NCI-H774 (cell line): ENCODE measurements around the gene COG7.
"Not testable (repeated sequence)": the region's sequence is repeated elsewhere in the genome, so short reads cannot be mapped to it uniquely, and the experiment has no call there.

Source experiments
- DNase-seq: peaks from one replicate; lab custom pipeline; 2025; lab: John Stamatoyannopoulos, UW

The COG7 gene

DNA sequence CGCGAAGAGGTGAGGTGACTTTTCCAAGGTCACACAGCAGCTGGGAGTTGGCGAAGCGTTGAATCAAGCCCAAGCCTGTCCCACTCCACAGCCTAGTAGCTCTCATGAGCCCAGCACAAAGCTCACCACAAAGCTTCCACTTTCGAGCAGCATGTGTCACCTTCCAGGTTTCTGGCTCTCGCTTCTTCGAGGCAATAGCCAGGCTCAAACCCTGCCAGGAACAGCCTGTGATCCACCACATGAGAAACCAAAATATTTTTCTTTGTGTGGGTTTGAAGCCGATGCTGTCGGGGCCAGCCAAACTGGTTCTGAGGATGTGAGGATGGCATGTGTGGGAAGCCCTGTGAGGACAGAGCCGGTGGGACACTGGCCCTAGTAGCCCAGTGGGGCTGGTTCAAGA, 68.1 kb downstream of the COG7 start:
- no peak for DNase-seq

DNA sequence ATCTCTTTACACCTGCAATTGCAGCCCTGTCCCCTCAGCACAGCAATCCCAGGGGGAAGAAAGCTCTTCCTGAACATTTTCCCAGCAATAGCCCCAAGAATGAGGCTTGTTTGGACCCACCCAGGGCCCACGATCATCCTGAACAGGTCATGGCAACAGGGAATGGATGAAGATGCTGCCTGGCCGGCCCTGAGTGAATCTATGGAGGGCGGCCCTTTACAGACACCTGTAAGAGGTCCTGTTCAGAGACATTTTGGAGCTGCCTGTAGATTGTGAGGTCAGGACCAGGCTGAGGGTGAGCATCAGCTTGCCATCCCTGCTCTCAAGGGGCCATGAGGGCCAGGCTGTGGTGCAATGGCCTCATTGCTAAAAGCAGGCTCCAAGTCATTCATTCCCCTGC, 69.1 kb downstream of the COG7 start:
- DNase-seq: no peak

DNA sequence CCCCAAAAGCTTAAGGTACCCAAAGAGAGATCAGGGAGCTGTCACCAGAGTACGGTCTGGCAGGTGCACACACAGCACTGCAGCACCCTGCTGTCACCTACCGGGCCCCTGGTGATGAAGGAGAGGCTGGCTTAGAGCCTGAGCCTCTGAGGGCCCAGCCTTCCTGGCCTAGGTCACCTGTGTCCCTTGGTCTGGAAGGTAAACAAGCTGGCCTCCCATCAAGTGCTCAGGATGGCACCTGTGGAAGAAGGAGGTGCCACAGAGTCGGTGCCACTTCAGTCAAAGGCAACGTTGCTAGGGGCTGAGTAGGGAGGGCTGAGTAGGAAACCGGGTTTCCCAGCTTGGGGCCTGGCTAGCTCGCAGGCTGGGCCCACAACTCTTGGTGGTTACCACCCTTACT, 70.7 kb downstream of the COG7 start:
- DNase-seq: peak; percentile 23

DNA sequence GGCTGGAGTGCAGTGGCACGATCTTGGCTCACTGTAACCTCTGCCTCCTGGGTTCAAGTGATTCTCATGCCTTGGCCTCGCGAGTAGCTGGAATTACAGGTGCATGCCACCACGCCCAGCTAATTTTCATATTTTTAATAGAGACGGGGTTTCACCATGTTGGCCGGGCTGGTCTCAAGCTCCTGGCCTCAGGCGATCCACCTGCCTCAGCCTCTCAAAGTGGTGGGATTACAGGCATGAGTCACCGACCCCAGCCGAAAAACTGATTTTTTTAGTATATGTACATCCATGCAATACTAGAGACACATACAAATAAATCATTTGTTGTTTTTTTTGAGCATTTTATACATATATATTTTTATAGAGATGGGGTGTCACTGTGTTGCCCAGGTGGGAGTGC, 71.3 kb downstream of the COG7 start:
- DNase-seq: not testable (repeated sequence)

DNA sequence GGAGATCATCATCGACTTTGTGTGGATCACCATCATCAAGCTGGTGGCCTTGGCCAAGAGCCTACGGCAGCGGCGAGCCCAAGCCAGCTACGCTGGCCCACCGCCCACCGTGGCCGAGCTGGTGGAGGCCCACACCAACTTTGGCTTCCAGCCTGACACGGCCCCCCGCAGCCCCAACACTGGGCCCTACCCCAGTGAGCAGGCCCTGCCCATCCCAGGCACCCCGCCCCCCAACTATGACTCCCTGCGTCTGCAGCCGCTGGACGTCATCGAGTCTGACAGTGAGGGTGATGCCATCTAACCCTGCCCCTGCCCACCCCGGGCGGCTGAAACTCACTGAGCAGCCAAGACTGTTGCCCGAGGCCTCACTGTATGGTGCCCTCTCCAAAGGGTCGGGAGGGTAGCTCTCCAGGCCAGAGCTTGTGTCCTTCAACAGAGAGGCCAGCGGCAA, 72.5 kb downstream of the COG7 start:
- DNase-seq: no peak

GRCh38 chr16:23379707-23380106, 73.3 kb downstream of the COG7 start:
- DNase-seq: no peak

DNA sequence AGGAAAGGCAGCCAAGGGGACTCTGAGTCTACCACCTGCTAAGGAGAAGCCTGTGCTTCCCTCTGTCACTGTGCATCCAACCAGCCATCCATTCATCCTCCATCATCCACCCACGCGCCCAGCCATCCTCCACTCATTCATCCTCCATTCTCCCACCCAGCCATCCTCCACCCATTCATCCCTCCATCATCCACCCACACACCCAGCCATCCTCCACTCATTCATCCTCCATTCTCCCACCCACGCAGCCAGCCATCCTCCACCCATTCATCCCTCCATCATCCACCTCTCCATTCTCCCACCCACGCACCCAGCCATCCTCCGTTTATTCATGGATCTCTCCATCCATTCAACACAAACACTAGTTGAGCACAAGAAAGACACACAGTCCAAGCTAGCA, 74.1 kb downstream of the COG7 start:
- DNase-seq: no peak

DNA sequence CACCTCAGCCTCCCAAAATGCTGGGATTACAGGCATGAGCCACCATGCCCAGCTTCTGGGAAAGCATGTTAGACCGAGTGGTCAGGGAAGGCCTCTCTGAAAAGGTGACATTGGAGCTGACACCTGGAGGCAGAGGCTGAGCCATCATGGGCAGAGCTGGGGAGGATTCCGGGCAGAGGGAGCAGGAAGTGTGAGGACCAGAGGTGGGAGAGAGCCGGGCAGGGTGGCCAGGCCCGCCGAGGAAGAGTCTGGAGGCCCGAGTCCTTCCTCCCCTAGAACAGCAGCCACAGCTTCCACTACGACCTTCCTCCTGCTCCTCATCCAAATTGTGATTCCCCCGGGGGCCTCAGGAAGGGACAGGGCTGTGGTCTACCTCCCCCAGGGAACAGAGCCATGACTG, 74.7 kb downstream of the COG7 start:
- no peak for DNase-seq

GRCh38 chr16:23377071-23377931, 75.7 kb downstream of the COG7 start:
- no peak for DNase-seq

DNA sequence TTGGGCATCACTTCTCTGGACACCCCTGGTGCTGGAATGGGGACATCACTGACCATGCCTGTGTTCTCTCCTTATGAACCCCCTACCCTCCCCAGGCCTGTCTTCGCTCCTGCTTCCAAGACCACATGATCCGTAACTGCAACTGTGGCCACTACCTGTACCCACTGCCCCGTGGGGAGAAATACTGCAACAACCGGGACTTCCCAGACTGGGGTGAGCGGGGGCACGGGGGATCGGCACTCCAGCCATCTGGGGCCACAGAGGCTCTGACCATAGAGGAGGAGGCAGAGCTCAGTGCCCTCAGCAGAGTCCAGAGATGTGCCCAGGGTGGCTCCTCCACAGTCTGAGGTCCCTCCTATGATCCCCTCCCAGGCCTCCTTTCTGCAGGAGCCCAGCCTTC, 77.3 kb downstream of the COG7 start:
- DNase-seq: no peak

DNA sequence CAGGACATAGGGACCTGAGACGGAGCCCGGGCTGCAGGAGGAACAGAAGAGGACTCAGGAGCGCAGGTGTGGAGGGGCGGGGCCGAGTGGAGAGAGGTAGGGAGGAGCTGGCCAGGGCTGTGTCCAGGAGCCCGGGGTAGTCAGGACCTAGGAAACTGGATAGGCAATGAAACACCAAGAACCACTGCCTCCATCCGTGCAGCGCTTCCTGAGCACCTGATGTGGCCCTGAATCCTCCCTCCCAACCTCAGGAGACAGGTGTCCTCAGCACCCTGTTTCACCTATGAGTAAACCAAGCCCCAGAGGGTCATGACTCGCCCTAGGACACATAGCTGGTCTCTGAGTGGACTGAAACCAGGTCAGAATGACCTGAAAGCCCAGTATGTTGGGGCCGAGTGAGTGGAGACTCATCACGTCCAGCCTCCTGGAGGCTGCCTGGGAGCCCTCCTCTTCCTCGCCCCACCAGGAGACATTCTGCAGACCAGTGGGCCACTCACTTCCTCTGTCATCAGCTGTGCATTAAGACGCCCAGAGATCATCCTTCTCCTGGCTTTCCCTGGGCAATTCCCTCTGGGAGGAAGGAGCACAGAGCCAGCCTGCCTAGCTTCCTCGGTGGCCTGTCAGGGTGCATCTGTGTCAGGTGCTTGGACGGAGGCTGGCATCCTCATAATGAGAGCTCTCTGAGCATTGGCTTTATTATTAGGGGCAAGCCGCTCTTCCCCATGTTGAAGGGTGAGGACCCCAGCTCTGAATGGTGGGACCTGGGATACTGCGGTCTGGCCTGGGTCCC, 78.1 kb downstream of the COG7 start:
- DNase-seq: no peak

DNA sequence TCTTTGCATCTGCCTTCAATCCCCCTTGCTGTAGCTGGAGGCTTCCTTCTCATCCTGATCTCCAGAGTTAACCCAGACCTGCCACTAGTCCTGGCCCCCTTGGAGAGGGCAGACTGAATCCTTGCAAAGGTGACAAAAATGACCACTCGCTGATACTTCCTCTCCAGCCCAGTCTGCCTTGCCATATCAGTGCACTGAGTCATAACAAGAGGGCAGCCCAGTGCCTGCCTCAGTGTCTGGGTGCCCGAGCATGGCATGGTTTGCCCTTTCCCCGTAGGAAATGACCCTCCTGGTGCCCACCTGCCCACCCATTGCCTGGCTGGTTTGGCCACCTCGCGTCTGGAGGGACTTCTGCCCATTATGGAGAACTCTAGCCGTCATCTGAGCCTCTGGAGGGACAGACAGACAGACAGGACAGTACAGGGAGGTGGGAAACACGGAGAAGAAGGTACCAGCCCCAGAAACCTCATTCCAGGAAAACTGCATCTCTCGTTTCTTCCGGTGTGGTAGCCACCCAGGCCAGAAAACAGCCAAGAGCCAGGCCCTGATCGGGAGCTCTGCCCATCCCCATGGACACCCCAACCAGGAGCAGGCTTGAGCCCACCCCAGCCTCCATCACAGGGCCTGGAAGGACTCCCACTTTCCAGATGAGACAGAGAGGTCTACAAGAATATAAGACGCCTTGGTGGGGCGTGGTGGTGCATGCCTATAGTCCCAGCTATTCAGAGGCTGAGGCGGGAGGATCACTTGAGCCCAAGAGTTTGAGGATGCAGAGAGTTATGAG, 79.4 kb downstream of the COG7 start:
- DNase-seq: no peak

DNA sequence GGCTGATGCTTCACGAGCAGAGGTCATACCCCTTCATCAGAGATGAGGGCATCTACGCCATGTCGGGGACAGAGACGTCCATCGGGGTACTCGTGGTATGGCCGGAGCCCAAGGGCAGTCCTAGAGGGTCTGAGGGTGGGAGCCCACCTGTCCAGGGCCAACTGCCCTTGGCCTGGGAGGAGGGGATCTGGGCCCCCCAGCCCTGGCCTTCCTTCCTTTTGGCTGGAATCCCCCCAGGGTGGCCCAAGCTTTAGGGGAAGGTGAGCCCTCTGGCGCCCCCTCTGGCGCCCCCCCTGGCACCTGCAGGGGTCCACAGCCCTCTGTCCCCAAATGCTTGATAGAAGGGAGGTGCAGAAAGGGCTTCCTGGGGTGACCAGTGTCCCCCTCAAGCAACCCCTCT, 81.6 kb downstream of the COG7 start:
- no peak for DNase-seq

DNA sequence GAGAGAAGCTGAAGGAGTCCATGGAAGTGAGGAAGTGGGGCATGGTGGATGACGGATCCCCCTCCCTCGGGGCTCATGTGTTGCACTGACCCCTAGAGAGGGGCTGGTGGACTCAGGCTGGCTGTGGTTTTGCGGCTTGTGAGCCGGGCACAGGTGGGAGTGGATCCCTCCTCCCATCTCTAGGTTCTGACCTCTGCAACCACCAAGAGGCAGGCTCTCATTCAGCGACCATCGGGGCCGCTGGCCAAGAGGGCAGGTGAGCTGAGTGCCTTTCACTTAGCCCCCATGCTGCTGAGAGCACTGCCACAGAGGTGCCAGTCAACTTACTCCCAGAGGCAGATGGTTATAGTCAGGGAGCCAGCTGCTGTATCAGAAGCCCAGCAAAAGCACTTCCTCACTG, 83.6 kb downstream of the COG7 start:
- DNase-seq: no peak

GRCh38 chr16:23368469-23368868, 84.5 kb downstream of the COG7 start:
- DNase-seq: no peak

DNA sequence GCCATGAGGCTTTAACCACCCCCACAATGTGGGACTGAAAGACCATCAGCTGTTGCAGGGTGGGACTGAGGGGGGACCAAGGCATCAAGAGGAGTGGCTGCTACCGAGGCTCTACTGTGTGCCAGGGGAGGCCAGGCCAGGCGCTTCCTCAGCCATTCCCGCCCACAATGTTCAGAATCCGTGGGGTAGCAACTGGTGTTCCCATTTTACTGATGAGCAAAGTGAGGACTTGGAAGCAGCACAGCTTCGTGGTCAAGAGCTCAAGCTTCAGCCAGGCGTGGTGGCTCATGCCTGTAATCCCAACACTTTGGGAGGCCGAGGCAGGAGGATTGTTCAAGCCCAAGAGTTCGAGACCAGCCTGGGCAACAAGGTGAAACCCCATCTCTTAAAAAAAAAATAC, 85.0 kb downstream of the COG7 start:
- DNase-seq: no peak

- no peak for DNase-seq
These were observed 85.4 kb downstream of the COG7 start for GRCh38 chr16:23367564-23367963.

- DNase-seq: not testable (repeated sequence)
These were observed 86.6 kb downstream of the COG7 start for GRCh38 chr16:23366341-23366740.

DNA sequence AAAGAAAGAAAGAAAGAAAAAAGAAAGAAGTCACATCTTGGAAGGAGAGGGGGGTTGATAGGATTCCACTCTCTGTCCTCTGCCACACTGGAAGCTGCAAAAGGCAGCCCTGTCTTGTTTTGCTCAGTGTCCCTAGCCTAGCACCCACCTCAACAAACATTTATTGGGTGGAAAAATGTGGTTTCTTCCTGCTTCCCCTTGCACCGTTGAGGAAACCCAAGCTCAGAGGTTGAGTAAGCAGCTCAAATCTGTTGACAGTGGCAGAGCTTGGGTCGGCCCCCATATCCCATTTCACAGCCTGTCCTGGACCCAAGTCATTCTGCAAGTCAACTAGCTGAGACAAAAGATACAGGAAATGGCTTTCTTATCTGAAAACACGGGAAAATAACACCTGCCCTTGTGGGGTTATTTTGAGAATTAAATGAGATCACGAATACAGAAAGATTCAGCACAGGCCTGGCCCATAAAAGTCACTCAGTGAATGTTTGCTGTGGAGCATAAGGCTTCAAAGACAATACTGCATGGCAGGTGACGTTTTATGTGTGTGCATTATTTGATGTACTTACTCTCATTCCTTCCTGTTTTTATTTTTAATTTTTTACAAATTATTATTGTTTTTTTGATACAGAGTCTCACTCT, 87.3 kb downstream of the COG7 start:
- peak; percentile 22 for DNase-seq

- DNase-seq: peak; percentile 73
These were observed 90.3 kb downstream of the COG7 start for GRCh38 chr16:23362460-23363317.
